SH-SY5Y (cell line): Measurements from ENCODE around the gene TREML2.

ENCODE experiments used
- GATA2 ChIP-seq: IDR thresholded peaks from 2 replicates; pipeline ENCODE4 v1.6.1; 2011; ENCODE audit warnings: mild to moderate bottlenecking, low read depth, low read length
- GATA3 ChIP-seq: IDR thresholded peaks from 2 replicates; pipeline ENCODE4 v1.6.1; 2011; ENCODE audit warnings: low read depth, mild to moderate bottlenecking, low read length, moderate library complexity

The TREML2 gene

GRCh38 chr6:41200901-41201763 lies at the start of gene TREML2:
Gene TREML2 (minus strand): TSS chr6:41201149. CDS start chr6:41201008, 141 bp downstream.
- TF ChIP-seq GATA3, result no peak

- TF ChIP-seq GATA2 (no peak), GATA3 (no peak)
Measured at GRCh38 chr6:41247882-41248705, 47.1 kb upstream of the TREML2 start.

GRCh38 chr6:41247288-41247865 lies 46.4 kb upstream of the TREML2 start:
- TF ChIP-seq GATA3, result no peak
- TF ChIP-seq GATA2, result no peak

- no peak for TF ChIP-seq GATA2
- no peak for TF ChIP-seq GATA3
Measured at GRCh38 chr6:41239467-41240159, 38.7 kb upstream of the TREML2 start.

GRCh38 chr6:41237128-41237527 lies 36.2 kb upstream of the TREML2 start:
- no peak for TF ChIP-seq GATA2
- no peak for TF ChIP-seq GATA3

- TF ChIP-seq GATA3 (no peak), GATA2 (no peak)
Measured at GRCh38 chr6:41236276-41236675, 35.3 kb upstream of the TREML2 start.

- no peak for TF ChIP-seq GATA2
- no peak for TF ChIP-seq GATA3
Measured at GRCh38 chr6:41232667-41233066, 31.7 kb upstream of the TREML2 start.

GRCh38 chr6:41231246-41231645 lies 30.3 kb upstream of the TREML2 start:
- TF ChIP-seq GATA3 (no peak), GATA2 (no peak)

- TF ChIP-seq GATA2 (no peak), GATA3 (no peak)
Measured at GRCh38 chr6:41229721-41230120, 28.8 kb upstream of the TREML2 start.

GRCh38 chr6:41228616-41229015 lies 27.7 kb upstream of the TREML2 start:
- TF ChIP-seq GATA2 (no peak), GATA3 (no peak)

GRCh38 chr6:41228096-41228495 lies 27.1 kb upstream of the TREML2 start, which contains the start of gene TREML4:
Gene TREML4 (plus strand): TSS chr6:41228349. CDS start chr6:41228428, 79 bp downstream.
- no peak for TF ChIP-seq GATA3
- TF ChIP-seq GATA2, result no peak

GRCh38 chr6:41226752-41227151 lies 25.8 kb upstream of the TREML2 start:
- TF ChIP-seq GATA2 (no peak), GATA3 (no peak)

- no peak for TF ChIP-seq GATA3
- TF ChIP-seq GATA2, result no peak
Measured at GRCh38 chr6:41224800-41225199, 23.9 kb upstream of the TREML2 start.

- TF ChIP-seq GATA2 (no peak), GATA3 (no peak)
Measured at GRCh38 chr6:41222513-41222912, 21.6 kb upstream of the TREML2 start.
